Testis (tissue), 3 donors: Measurements from ENCODE around the gene SCYGR5. TPM values are rescaled to one million over a fixed set of nuclear protein-coding genes. Genes with fewer than 3 reads are reported as not detected.

Experiments
- DNase-seq: peaks from one replicate; pipeline ENCODE4 v3.0.0-alpha.2; 2019
- H3K27ac ChIP-seq, 2 donors: fragments of 200-600 bp; sonication (generic); one replicate each; pipeline ENCODE4 v1.5.1; 2019
- H3K27me3 ChIP-seq: fragments of 200-600 bp; sonication (generic); one replicate; pipeline ENCODE4 v1.5.1; 2019
- H3K36me3 ChIP-seq: fragments of 200-600 bp; sonication (generic); one replicate; pipeline ENCODE4 v1.5.1; 2017; ENCODE audit warnings: low read depth; ENCODE audit errors: missing control alignments
- H3K4me1 ChIP-seq: fragments of 200-600 bp; sonication (generic); one replicate; pipeline ENCODE4 v1.5.1; 2019
- H3K4me3 ChIP-seq, 2 donors: fragments of 200-600 bp; sonication (generic); one replicate each; pipeline ENCODE4 v1.5.1; 2017 to 2019
- H3K9me3 ChIP-seq: fragments of 200-600 bp; sonication (generic); one replicate; pipeline ENCODE4 v1.5.1; 2017
- POLR2A ChIP-seq: fragments of 450-650 bp; IDR thresholded peaks from one replicate; pipeline ENCODE4 v1.6.1; 2017; ENCODE audit warnings: antibody characterized with exemption, mild to moderate bottlenecking, moderate library complexity
- WGBS, 2 donors: methylation state at CpG; one replicate each; pipeline ENCODE4 v1.1.5; 2018; 5-methylcytosine and 5-hydroxymethylcytosine counted together
- intact Hi-C: fragments of 100-400 bp; cut with DNase I; formaldehyde crosslinking; loops from one replicate; pipeline ENCODE4 v1.15.1; 2023; ENCODE audit warnings: low total_unique reads
- polyA plus RNA-seq: library from polyadenylated mRNA; stranded (reverse); fragments of 350-450 nt; fragmentation: Illumina TruSeq; extraction: RNeasy Lipid Tissue Mini Kit (QIAGEN cat#74804); gene quantifications from one replicate; pipeline ENCODE4 v1.2.3, GENCODE V29; 2014; ENCODE audit warnings: low read depth, low replicate concordance; ENCODE audit not compliant: insufficient read depth
- total RNA-seq, 2 donors: library from RNA; depleted of rRNA; stranded (reverse); fragments of >200 nt; gene quantifications; one replicate each; pipeline ENCODE4 v1.2.3, GENCODE V29; 2016
- TF ChIP-seq, protein P1 (sequence below), 3 experiments: fragments of 450-650 bp in 2 of 3; fragments of 200-600 bp in 1 of 3; sonication (generic) in 1 of 3; IDR thresholded peaks; one replicate each; pipeline ENCODE4 v1.5.1; 2016 to 2019; ENCODE audit warnings: antibody characterized with exemption in 3 of 3, mild to moderate bottlenecking in 2 of 3, moderate library complexity in 1 of 3

SCYGR5 gene
- total and polyA plus RNA-seq, 3 donors from 2014 or later: not detected

DNA sequence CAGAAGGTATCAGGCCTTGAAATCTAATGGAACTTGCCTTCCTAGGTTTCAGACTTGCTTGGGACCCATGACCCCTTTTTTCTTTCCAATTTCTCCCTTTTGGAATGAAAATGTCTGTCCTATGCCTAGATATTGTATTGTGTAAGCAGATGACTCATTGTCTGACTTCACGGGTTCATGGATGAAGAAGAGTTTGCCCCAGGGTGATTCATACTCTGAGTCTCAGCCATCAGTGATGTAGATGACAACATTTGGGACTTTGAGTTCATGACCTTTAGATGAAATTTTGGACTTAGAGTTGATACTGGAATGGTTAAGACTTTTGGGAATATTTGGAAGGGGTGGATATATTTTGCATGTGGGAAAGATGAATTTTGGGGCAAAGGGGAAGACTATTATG, 11.2 kb upstream of the SCYGR5 start:
- TF ChIP-seq, protein P1, sequence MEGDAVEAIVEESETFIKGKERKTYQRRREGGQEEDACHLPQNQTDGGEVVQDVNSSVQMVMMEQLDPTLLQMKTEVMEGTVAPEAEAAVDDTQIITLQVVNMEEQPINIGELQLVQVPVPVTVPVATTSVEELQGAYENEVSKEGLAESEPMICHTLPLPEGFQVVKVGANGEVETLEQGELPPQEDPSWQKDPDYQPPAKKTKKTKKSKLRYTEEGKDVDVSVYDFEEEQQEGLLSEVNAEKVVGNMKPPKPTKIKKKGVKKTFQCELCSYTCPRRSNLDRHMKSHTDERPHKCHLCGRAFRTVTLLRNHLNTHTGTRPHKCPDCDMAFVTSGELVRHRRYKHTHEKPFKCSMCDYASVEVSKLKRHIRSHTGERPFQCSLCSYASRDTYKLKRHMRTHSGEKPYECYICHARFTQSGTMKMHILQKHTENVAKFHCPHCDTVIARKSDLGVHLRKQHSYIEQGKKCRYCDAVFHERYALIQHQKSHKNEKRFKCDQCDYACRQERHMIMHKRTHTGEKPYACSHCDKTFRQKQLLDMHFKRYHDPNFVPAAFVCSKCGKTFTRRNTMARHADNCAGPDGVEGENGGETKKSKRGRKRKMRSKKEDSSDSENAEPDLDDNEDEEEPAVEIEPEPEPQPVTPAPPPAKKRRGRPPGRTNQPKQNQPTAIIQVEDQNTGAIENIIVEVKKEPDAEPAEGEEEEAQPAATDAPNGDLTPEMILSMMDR (IDR thresholded peaks at IDR 0.05): no peak
- TF ChIP-seq POLR2A: no peak
- H3K27me3 ChIP-seq: no peaks in the 10 kb centered on the region
- intact Hi-C loops: no loop called here
- no peak overlapping the region for H3K4me3 ChIP-seq
- no peaks in the 10 kb centered on the region for H3K36me3 ChIP-seq
- no peaks in the 10 kb centered on the region for H3K4me1 ChIP-seq
- no peak for DNase-seq
- WGBS, 2 donors: 54 to 65% methylated on average over 1 of the region's 1 CpG
- no peaks in the 10 kb centered on the region for H3K9me3 ChIP-seq
- no peak overlapping the region for H3K27ac ChIP-seq

DNA sequence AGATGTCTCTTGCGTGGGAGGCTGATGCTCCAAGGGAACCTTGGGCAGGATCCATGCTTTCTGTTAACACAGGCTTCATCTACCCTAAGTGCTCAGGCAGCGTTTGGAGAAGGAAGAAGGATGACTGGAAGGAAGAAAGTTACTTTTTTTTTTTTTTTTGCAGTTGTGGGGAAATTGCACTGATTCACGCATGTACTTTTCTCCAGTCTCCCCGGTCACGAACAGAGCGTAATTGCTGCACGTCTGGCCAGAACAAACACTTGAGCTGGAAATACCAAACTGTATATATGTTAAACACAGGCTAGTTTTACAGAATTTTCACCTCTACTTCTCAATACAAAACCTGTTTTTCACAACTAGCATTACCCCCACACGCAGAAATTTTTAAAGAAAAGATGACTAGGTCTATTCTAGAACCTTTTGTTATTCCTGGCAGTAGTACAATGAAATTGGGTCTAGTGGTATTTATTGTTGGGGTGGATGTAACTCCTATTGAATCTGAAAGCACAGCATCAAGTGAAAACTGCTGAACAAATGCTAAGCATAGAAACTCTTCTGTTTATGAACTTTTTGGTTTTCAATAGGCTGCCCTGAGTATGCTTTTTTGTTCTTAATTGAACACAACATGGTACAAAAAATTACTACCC, 9.3 kb upstream of the SCYGR5 start:
- intact Hi-C loops: no loop called here
- no peaks in the 10 kb centered on the region for H3K27me3 ChIP-seq
- H3K36me3 ChIP-seq: no peaks in the 10 kb centered on the region
- H3K4me1 ChIP-seq: no peaks in the 10 kb centered on the region
- H3K9me3 ChIP-seq: no peaks in the 10 kb centered on the region
- 75 to 80% methylated on average over 8 of the region's 8 CpGs for whole genome bisulfite sequencing, 2 donors
- DNase-seq: no peak
- TF ChIP-seq POLR2A: no peak
- TF ChIP-seq, protein P1 (IDR thresholded peaks at IDR 0.05): no peak
- no peak overlapping the region for H3K4me3 ChIP-seq
- H3K27ac ChIP-seq: no peak overlapping the region

DNA sequence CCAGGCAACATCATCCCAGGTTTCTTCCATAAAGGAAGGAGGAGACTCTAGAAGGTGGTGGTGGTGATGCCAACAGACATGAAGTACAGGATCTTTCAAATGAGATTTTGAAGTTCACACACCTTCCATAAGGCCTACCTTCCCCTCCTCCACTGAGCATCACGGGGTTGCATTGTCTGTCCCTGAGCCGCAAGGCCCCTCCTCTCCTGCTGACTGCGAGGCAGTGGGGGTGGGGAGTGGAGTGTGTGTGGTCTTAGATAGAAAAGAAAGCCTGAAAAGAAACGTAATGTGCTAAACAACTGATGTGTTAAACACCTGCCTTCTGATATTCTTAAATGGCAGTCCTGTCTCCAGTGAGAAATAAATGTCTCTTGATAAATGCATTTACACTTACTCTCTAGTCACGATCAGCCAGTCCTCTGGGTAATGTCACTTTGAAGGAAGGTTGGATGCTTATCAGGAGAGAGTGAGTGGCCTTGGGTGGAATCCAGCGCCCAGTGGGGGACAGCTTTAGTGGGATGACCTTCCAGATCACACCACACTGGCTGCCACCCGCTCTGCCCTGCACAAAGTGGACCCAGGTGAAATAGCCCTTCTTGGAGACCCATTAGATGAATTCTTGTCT, 5.5 kb upstream of the SCYGR5 start:
- intact Hi-C loops: no loop called here

DNA sequence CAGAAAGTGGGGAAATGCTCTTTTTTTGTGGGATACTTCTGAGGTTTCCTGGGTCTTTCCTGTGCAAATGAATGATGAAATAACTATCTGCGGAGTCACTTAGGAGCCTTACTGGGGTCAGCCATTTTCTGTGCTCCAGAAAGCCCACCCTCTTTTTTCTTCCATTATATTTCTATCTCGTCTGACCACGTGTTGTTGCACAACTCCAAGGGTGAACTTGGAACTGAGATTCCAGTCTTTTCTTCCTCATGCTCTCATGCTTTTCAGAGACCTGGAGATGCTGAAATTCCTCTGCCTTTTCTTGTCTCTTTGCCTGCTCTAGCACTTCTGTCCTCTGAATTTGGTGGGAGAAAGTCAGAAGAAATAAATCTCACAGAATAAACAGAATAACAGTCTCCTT, 4.8 kb upstream of the SCYGR5 start:
- Histone ChIP-seq H3K36me3 (no peaks in the 10 kb centered on the region), H3K27me3 (no peaks in the 10 kb centered on the region), H3K4me3 (no peak overlapping the region), H3K27ac (no peak overlapping the region), H3K4me1 (no peaks in the 10 kb centered on the region), H3K9me3 (no peaks in the 10 kb centered on the region)
- no peak for DNase-seq
- no peak for TF ChIP-seq POLR2A
- TF ChIP-seq, protein P1 (IDR thresholded peaks at IDR 0.05): no peak
- intact Hi-C loops: no loop called here
- 62 to 73% methylated on average over 3 of the region's 3 CpGs for WGBS, 2 donors

More for the DNA sequence above, 5.5 kb upstream of the SCYGR5 start:
- TF ChIP-seq, protein P1 (IDR thresholded peaks at IDR 0.05): no peak
- TF ChIP-seq POLR2A: no peak
- no peaks in the 10 kb centered on the region for H3K36me3 ChIP-seq
- no peaks in the 10 kb centered on the region for H3K4me1 ChIP-seq
- DNase-seq: no peak
- H3K27ac ChIP-seq: no peak overlapping the region
- WGBS, 2 donors: 40 to 44% methylated on average over 7 of the region's 7 CpGs
- no peaks in the 10 kb centered on the region for H3K9me3 ChIP-seq
- H3K27me3 ChIP-seq: no peaks in the 10 kb centered on the region
- no peak overlapping the region for H3K4me3 ChIP-seq
